Tibial nerve (tissue), 3 donors: ENCODE data around the gene CCDC126.

Source experiments
- CTCF ChIP-seq, 5 experiments: fragments of 200-600 bp in 3 of 5; fragments of 450-650 bp in 2 of 5; sonication (generic) in 3 of 5; IDR thresholded peaks; one replicate each; pipeline ENCODE4 v1.5.1; 2016 to 2019; ENCODE audit warnings: antibody characterized with exemption in 5 of 5, mild to moderate bottlenecking in 3 of 5, moderate library complexity in 2 of 5
- POLR2A ChIP-seq, 2 donors: fragments of 450-650 bp; IDR thresholded peaks; one replicate each; pipeline ENCODE4 v1.6.1; 2017; ENCODE audit warnings: antibody characterized with exemption in 2 of 2, mild to moderate bottlenecking in 2 of 2, moderate library complexity in 2 of 2

- TF ChIP-seq POLR2A (IDR thresholded peaks at IDR 0.05) (peak in 1 of 2 donors; percentile 71), CTCF (IDR thresholded peaks at IDR 0.05) (peak; percentile 75 to 95 (median 90))
Observed at GRCh38 chr7:23679898-23680413, 82.8 kb downstream of the CCDC126 start, which contains the start of gene FAM221A.
